ENCODE data around the gene TLR9. TPM values are rescaled to one million over a fixed set of nuclear protein-coding genes. Genes with fewer than 3 reads are reported as not detected.
"Not testable (repeated sequence)": the region's sequence is repeated elsewhere in the genome, so short reads cannot be mapped to it uniquely, and the experiment has no call there.

The TLR9 gene
- polyA plus RNA-seq, 12 donors: 0.08 to 0.30 (median 0.14) TPM; not detected in 2

DNA sequence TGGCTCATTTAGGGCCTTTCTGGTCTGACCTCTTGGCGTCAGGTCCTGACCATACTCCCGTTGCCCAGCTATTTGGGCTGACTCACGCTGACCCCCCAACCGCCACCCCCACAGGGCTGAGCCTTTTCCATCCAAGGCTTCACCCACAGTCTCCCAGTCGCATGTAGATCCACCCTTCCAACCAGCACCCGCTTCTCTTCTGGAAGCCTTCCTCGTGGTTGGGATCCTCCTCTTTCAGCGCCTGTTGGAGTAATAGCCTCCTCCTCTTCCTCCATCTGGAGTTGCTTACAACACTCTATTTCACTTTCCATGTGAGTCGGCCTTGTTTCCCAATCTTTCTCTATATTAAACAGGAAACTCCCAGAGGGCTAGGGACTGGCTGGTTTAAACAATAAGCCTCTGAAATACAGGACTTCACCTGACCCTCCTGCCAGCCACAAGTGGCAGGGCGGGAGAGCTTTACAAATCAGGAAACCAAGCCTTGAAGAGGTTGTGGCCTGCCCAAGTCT, 29.6 kb downstream of the TLR9 start:
- DNase-seq: no peak

- DNase-seq: no peak
Measured at GRCh38 chr3:52195291-52195597, 30.2 kb downstream of the TLR9 start.

DNA sequence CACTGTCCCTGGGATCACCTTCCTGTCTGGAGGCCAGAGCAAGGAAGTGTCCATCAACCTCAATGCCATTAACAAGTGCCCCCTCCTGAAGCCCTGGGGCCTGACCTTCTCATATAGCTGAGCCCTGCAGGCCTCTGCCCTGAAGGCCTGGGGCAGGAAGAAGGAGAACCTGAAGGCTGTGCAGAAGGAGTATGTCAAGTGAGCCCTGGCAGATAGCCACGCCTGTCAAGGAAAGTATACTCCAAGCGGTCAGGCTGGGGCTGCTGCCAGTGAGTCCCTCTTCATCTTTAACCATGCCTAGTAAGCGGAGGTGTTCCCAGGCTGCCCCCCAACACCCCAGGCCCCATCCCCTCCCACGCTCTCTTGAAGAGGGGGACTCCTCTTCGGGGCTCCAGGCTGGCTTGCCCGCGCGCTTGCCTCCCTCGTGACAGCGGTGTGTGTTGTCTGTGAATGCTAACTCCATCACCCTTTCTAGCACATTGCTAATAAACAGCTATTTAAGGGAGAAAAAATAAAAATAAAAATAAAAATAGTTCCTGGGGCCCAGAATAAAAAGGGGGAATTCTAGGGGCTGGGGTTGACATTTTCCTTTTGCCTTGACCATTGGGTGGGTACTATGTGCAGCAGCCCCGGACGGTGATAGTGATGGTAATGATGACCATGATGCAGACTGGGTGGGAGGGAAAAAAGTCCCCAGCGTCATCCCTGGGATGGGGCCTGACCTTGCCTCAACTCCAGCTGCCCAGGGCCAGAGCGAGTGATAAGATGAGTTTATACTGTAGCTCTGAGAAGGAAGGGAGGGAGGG, 30.8 kb downstream of the TLR9 start:
- DNase-seq: no peak

- DNase-seq: no peak
Measured at GRCh38 chr3:52193065-52193464, 32.4 kb downstream of the TLR9 start.

- DNase-seq: no peak
Measured at GRCh38 chr3:52191663-52192062, 33.8 kb downstream of the TLR9 start.

- DNase-seq: no peak
Measured at GRCh38 chr3:52190294-52191074, 35.0 kb downstream of the TLR9 start.

- no peak for DNase-seq
Measured at GRCh38 chr3:52188556-52188955, 36.9 kb downstream of the TLR9 start.

DNA sequence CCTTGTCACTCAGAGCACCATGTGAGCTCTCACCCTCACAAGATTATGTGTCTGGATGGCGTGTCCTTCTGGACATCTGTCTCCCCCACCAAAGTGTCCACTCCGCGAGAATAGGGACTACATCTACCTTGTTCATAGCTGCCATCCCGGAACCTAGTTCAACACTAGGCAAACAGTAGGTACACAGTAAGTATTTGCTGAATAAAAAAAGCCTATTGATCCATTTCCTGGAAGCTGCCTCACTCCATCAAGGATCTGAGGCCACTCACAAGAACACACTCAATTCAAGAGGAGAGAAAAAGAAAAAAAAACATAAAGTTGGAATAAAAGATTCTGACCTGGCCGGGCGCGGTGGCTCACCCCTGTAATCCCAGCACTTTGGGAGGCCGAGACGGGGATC, 38.7 kb downstream of the TLR9 start:
- DNase-seq: no peak

GRCh38 chr3:52185837-52186236, 39.6 kb downstream of the TLR9 start:
- DNase-seq: no peak

GRCh38 chr3:52185311-52185710, 40.1 kb downstream of the TLR9 start:
- DNase-seq: no peak

DNA sequence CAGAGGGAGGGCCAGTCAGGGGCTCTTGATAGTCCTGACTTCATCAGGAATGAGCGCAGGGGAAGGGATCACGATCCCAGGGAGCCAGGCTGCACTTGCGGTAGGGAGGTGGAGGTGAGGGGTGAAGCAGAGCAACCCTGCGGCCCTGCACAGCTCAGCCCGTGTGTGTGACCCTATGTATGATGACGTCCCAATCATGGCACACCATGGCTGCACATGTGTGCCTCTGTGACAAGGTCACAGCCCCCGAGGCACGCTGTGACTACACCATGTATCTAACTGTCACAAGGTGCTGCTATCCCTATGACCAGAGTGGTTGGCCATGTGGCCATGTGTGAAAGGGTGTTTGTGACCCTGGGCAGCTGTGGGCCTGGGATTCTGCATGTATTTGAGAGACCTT, 40.8 kb downstream of the TLR9 start:
- no peak for DNase-seq

DNA sequence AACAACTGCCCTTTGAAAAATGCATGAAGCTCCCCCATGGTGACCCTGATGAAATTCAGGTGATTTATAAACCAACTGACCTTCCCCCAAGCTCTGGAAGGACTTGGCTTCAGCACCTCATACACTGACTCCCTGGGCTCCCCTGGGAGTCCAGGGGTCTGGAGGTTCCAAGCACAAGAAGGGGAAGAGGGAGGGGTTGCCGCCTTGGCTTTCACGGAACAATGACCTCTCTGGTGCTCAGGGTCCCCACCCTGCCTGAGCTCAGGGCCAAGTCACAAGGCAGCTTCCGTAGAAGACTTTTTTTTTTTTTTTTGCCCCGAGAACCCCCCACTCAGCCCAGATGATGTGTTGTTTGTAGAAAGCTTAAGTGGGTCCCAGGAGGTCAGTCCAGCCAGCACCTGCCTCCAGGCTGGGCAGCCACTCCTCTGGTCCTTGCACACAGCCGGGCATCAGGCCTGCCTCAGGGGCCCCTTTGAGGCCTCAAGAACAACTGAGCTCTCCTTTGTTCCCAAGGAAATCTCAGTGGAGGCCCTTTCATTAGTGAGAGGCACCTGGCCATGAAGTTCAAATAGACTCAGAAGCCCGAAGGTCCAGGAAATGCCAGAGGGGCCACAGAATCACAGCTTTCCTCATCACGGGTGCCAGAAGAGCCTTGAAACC, 41.5 kb downstream of the TLR9 start:
- DNase-seq: no peak

- no peak for DNase-seq
Measured at GRCh38 chr3:52182691-52183090, 42.8 kb downstream of the TLR9 start.

DNA sequence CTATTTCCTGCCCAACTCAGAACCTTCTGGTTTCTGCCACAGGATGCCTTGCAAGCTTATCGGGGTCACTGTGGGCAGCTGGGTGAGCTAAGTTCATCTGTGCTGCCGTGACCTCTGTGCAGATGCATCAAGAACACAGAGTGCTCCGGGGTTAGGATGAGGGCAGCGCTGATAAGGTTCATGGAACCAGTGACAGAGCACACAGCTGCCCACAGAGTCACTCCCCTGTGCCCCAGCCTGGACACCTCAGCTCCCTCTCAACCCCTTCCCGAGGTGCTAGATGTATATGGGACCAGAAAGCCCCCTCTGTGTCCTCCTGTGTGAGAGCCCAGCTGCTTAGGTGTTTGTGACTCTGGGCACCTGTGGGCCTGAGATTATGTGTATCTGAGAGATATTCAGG, 43.2 kb downstream of the TLR9 start:
- no peak for DNase-seq

GRCh38 chr3:52181543-52181942, 43.9 kb downstream of the TLR9 start:
- DNase-seq: no peak

DNA sequence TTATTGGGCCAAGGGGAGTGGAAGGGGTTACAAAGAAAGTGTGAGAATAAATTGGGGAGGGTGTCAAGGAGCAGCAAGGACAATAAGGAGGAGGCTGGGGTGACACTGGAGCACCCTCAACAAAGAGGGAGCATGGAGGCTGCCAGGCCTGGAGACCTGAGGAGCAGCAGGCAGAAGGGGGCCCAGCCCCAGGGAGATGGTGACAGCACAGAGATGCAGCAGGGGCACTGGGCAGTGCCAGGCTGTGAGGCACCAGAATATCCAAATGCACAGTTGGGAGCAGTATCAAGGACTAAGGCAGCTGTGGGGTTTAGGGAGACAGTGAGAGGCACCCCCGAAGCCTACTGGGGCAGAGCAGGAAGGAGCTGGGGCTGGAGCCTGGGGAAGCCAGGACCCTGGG, 46.9 kb downstream of the TLR9 start:
- DNase-seq: no peak

GRCh38 chr3:52178126-52178525, 47.3 kb downstream of the TLR9 start:
- DNase-seq: not testable (repeated sequence)

GRCh38 chr3:52177701-52178042, 47.8 kb downstream of the TLR9 start:
- no peak for DNase-seq

GRCh38 chr3:52176951-52177700, 48.3 kb downstream of the TLR9 start:
- no peak for DNase-seq

DNA sequence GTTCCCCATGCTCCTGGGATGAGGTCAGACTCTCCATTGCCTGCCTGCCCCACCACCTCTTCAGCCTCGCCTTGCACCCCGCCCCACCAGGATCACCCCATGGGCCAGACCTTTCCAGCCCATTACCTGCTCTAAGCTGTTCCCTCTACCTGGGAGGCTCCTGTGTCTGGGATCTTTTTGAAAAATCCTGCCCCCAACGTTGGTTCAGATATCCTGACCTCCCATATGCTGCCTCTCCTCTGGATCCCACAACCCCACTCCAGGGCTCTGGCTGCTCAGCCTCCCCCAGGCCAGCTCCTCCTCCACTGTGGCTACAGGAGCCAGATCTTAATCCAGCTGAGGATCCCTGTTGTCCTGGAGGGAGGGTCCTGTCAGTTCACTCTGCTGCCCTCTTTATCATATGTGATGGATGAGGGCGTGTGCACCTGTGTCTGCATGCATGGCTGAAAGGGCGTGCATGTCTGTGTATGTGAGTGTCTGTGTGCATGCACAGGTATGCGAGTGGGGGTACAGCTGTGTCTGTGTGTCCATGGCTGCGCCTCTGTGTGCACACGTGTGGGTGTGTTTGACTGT, 49.2 kb downstream of the TLR9 start:
- DNase-seq: no peak

- no peak for DNase-seq
Measured at GRCh38 chr3:52175416-52176179, 49.8 kb downstream of the TLR9 start.
